SU-DHL-6 (cell line): ENCODE results near the gene ZC3H14.

ENCODE experiments used
- H2AFZ ChIP-seq: fragments of 200-600 bp; sonication (generic); 2 replicates; pipeline ENCODE4 v1.6.1; 2014; ENCODE audit warnings: low read depth, mild to moderate bottlenecking, moderate library complexity, mixed read lengths, antibody characterized with exemption, low read length; ENCODE audit not compliant: severe bottlenecking
- H3F3A ChIP-seq: fragments of 200-600 bp; shearing (Covaris generic); 2 replicates; pipeline ENCODE4 v1.6.0; 2016; ENCODE audit warnings: antibody characterized with exemption, mild to moderate bottlenecking; ENCODE audit not compliant: insufficient read depth
- H3K27ac ChIP-seq: fragments of 200-600 bp; sonication (generic); 2 replicates; pipeline ENCODE4 v1.5.1; 2016; ENCODE audit warnings: low read depth, mild to moderate bottlenecking, low read length, moderate library complexity, mixed read lengths
- H3K27me3 ChIP-seq: fragments of 200-600 bp; sonication (generic), shearing (Covaris generic); 2 replicates; pipeline ENCODE4 v1.6.0; 2014; ENCODE audit warnings: mild to moderate bottlenecking, low read length
- H3K36me3 ChIP-seq: fragments of 200-600 bp; sonication (generic); 2 replicates; pipeline ENCODE4 v1.6.1; 2014; ENCODE audit warnings: mild to moderate bottlenecking, low read length, mixed read lengths
- H3K4me2 ChIP-seq: fragments of 300-600, 200-600 bp; shearing (Covaris generic), sonication (generic); 2 replicates; pipeline ENCODE4 v1.6.0; 2014; ENCODE audit warnings: low read length, low read depth, mild to moderate bottlenecking; ENCODE audit not compliant: poor library complexity, severe bottlenecking
- H3K4me3 ChIP-seq: fragments of 200-600 bp; sonication (generic); 2 replicates; pipeline ENCODE4 v1.5.1; 2014; ENCODE audit warnings: antibody characterized with exemption, low read length, mild to moderate bottlenecking, mixed read lengths; ENCODE audit not compliant: insufficient read depth, poor library complexity, severe bottlenecking
- H3K79me2 ChIP-seq: fragments of 200-600 bp; sonication (generic); 2 replicates; pipeline ENCODE4 v1.6.1; 2014; ENCODE audit warnings: mild to moderate bottlenecking, low read length, moderate library complexity; ENCODE audit not compliant: insufficient read depth
- H3K9ac ChIP-seq: fragments of 200-600 bp; sonication (generic); 2 replicates; pipeline ENCODE4 v1.7.0; 2014; ENCODE audit warnings: mild to moderate bottlenecking, low read length
- H3K9me2 ChIP-seq: fragments of 200-600 bp; sonication (generic); replicated peaks from 2 replicates; pipeline ENCODE4 v1.6.1; 2014; ENCODE audit warnings: low read length; ENCODE audit not compliant: insufficient read depth
- H3K9me3 ChIP-seq: fragments of 200-600 bp; sonication (generic); 2 replicates; pipeline ENCODE4 v1.6.1; 2014; ENCODE audit warnings: low read length, mixed read lengths; ENCODE audit not compliant: insufficient read depth
- H4K20me1 ChIP-seq: fragments of 200-600 bp; sonication (generic); 2 replicates; pipeline ENCODE4 v1.6.1; 2014; ENCODE audit warnings: low read depth, mild to moderate bottlenecking, antibody characterized with exemption, low read length, moderate library complexity, mixed read lengths
- EZH2phosphoT487 ChIP-seq: fragments of 200-600 bp; sonication (generic), shearing (Covaris generic); conservative IDR thresholded peaks from 2 replicates; pipeline ENCODE4 v1.6.1; 2018; ENCODE audit warnings: mild to moderate bottlenecking, antibody characterized with exemption, low read length, moderate library complexity, mixed read lengths
- TF ChIP-seq, protein P1 (sequence below): fragments of 200-600 bp; sonication (generic); IDR thresholded peaks from one replicate; pipeline ENCODE4 v1.5.1; 2017; ENCODE audit warnings: antibody characterized with exemption, mild to moderate bottlenecking, low read length, moderate library complexity; ENCODE audit not compliant: insufficient read depth, poor library complexity, severe bottlenecking

The ZC3H14 gene

DNA sequence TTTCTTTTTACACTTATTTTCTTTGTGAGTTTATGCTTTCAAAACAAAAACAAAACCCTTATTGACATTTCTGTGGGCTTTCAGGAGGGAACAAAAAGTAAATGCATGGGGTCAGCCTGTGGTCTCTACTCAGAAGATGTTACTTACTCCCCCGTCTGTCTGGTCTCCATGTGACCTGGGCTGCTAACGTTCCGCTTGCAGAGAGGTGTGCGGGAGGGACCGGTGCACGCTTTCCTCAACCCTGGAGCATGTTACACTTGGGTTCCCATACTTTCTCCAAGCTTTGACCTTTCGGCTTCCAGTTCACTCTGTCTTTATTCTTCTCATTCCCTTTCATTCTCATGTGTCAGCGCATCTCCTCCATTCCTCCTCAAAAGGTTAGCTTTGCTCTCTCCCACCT is 36.5 kb downstream of the ZC3H14 start:
- Histone ChIP-seq H3K27ac (no peak overlapping the region), H3K4me3 (no peak overlapping the region), H4K20me1 (no peaks in the 10 kb centered on the region), H3F3A (no peaks in the 10 kb centered on the region), H3K27me3 (no peaks in the 10 kb centered on the region), H3K9ac (no peak overlapping the region), H3K79me2 (no peaks in the 10 kb centered on the region), H3K9me3 (no peaks in the 10 kb centered on the region), H3K36me3 (peaks cover 12% of the 10 kb centered on the region; the same call in 1 of the 2 replicates), H3K4me2 (no peak overlapping the region), H3K9me2 (no peaks in the 10 kb centered on the region), H2AFZ (no peak overlapping the region)
- TF ChIP-seq, protein P1, sequence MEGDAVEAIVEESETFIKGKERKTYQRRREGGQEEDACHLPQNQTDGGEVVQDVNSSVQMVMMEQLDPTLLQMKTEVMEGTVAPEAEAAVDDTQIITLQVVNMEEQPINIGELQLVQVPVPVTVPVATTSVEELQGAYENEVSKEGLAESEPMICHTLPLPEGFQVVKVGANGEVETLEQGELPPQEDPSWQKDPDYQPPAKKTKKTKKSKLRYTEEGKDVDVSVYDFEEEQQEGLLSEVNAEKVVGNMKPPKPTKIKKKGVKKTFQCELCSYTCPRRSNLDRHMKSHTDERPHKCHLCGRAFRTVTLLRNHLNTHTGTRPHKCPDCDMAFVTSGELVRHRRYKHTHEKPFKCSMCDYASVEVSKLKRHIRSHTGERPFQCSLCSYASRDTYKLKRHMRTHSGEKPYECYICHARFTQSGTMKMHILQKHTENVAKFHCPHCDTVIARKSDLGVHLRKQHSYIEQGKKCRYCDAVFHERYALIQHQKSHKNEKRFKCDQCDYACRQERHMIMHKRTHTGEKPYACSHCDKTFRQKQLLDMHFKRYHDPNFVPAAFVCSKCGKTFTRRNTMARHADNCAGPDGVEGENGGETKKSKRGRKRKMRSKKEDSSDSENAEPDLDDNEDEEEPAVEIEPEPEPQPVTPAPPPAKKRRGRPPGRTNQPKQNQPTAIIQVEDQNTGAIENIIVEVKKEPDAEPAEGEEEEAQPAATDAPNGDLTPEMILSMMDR, result no peak
- TF ChIP-seq EZH2phosphoT487, result no peak

DNA sequence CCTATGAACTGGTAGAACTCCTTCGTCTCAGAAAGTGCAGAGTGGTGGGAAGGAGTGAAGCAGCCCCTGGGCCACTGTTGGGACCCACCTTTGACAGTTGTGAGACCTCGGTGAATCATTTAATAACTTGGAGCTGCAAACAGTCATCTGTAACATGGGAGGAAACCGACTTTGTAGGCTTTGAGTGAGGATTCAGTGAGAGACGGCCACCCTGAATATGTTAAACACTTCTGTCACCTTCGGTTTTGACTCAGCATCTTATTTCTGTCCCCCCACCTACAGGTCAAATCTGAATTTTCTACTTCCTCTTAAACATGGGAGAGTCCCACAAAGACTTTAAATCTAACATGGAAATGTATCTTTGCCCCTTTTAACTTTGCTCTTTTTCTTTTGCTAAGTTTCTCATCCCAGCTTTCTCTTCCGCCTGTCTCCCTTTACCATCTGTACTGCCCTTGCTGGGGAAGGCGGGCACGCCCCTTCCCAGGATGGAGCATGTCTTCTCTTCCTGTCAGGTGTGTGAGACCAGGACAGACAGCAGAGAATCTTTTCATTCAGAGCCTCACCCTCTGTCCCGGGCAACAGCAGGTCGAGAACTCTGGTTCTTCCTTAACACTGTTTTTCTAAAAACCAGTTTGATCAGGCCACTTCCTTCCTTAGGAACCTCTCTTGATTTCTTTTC is 37.1 kb downstream of the ZC3H14 start:
- Histone ChIP-seq H3K9ac (no peak overlapping the region), H3F3A (no peaks in the 10 kb centered on the region), H3K27me3 (no peaks in the 10 kb centered on the region), H3K27ac (no peak overlapping the region), H3K9me3 (no peaks in the 10 kb centered on the region), H3K4me2 (no peak overlapping the region), H4K20me1 (no peaks in the 10 kb centered on the region), H3K79me2 (no peaks in the 10 kb centered on the region), H3K36me3 (peaks cover 8% of the 10 kb centered on the region; the same call in 1 of the 2 replicates), H3K4me3 (no peak overlapping the region), H3K9me2 (no peaks in the 10 kb centered on the region), H2AFZ (no peak overlapping the region)
- TF ChIP-seq, protein P1, result no peak
- TF ChIP-seq EZH2phosphoT487, result no peak

DNA sequence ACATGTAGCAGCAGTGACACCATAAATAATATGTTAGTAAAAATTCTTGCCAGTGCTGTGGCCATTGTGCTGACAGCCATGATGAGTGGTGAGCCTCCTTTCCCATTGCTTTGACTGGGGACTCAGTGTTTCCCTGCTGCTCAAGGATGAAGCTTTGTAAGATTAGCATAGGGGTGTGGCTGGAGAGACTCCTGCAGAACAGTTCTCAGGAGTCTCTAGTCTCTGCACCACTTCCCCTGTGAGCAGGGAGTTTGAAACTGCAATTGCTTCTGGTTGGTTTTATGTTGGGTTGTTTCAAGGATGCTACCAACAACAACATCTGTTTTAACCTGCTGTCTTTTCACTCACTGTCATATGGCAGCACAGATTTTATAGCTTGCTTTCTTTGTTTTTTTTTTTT is 41.4 kb downstream of the ZC3H14 start:
- Histone ChIP-seq H3K27me3 (no peaks in the 10 kb centered on the region), H3K9ac (no peak overlapping the region), H3K79me2 (no peaks in the 10 kb centered on the region), H3K9me3 (no peaks in the 10 kb centered on the region), H3F3A (no peaks in the 10 kb centered on the region), H3K4me2 (no peak overlapping the region), H3K4me3 (no peak overlapping the region), H3K36me3 (peaks cover 20% of the 10 kb centered on the region; the same call in 1 of the 2 replicates), H3K27ac (no peak overlapping the region), H4K20me1 (no peaks in the 10 kb centered on the region), H2AFZ (no peak overlapping the region), H3K9me2 (no peaks in the 10 kb centered on the region)
- TF ChIP-seq, protein P1, result no peak
- no peak for TF ChIP-seq EZH2phosphoT487
